GM23338 (cell line): ENCODE results near the gene PPP1R3G. TPM values are rescaled to one million over a fixed set of nuclear protein-coding genes. Genes with fewer than 3 reads are reported as not detected.

Source experiments
- ATAC-seq: fragments of 200-7000 bp; cut with Tn5 transposase; 3 replicates; pipeline ENCODE4 v1.9.1; 2020
- DNase-seq: peaks from one replicate; pipeline ENCODE4 v3.0.0-alpha.2; 2015; ENCODE audit warnings: low spot score
- H2AFZ ChIP-seq: fragments of 200-600 bp; sonication (generic); 2 replicates; pipeline ENCODE4 v1.8.0; 2016; ENCODE audit warnings: antibody characterized with exemption, mild to moderate bottlenecking, moderate library complexity
- H3F3A ChIP-seq: fragments of 200-600 bp; sonication (generic); replicated peaks from 2 replicates; pipeline ENCODE4 v1.8.0; 2017; ENCODE audit warnings: antibody characterized with exemption, mixed run types, low read depth
- H3K27ac ChIP-seq: fragments of 200-600 bp; sonication (generic); 2 replicates; pipeline ENCODE4 v1.6.1; 2016; ENCODE audit warnings: low read depth
- H3K27me3 ChIP-seq: fragments of 200-600 bp; sonication (generic); 2 replicates; pipeline ENCODE4 v1.8.0; 2016; ENCODE audit warnings: mild to moderate bottlenecking, mixed run types, moderate library complexity; ENCODE audit not compliant: insufficient read depth
- H3K36me3 ChIP-seq: fragments of 200-600 bp; sonication (generic); 2 replicates; pipeline ENCODE4 v1.8.0; 2016; ENCODE audit warnings: mild to moderate bottlenecking; ENCODE audit not compliant: insufficient read depth
- H3K4me1 ChIP-seq: fragments of 200-600 bp; sonication (generic); 2 replicates; pipeline ENCODE4 v1.8.0; 2016; ENCODE audit warnings: mild to moderate bottlenecking, moderate library complexity; ENCODE audit not compliant: insufficient read depth
- H3K4me2 ChIP-seq: fragments of 200-600 bp; sonication (generic); 2 replicates; pipeline ENCODE4 v1.7.1; 2017; ENCODE audit warnings: mixed run types
- H3K4me3 ChIP-seq: fragments of 200-600 bp; sonication (generic); 2 replicates; pipeline ENCODE4 v1.6.1; 2016; ENCODE audit warnings: mixed run types
- H3K79me2 ChIP-seq: fragments of 200-600 bp; sonication (generic); replicated peaks from 2 replicates; pipeline ENCODE4 v1.8.0; 2017; ENCODE audit warnings: mild to moderate bottlenecking; ENCODE audit not compliant: insufficient read depth
- H3K9me2 ChIP-seq: fragments of 200-600 bp; sonication (generic); 2 replicates; pipeline ENCODE4 v1.8.0; 2017; ENCODE audit not compliant: insufficient read depth
- H4K20me1 ChIP-seq: fragments of 200-600 bp; sonication (generic); replicated peaks from 2 replicates; pipeline ENCODE4 v1.8.0; 2017; ENCODE audit warnings: mild to moderate bottlenecking; ENCODE audit not compliant: insufficient read depth
- H3K27ac Mint-ChIP-seq: 2 replicates; pipeline ENCODE4 v1.8.0; 2020; ENCODE audit warnings: inconsistent platforms, mild to moderate bottlenecking, moderate library complexity, mixed read lengths
- H3K27me3 Mint-ChIP-seq: 3 replicates; pipeline ENCODE4 v1.8.0; 2022; ENCODE audit warnings: low read depth, mild to moderate bottlenecking, moderate library complexity, mixed read lengths, inconsistent platforms; ENCODE audit not compliant: insufficient read depth, poor library complexity
- H3K36me3 Mint-ChIP-seq: 3 replicates; pipeline ENCODE4 v1.8.0; 2021; ENCODE audit warnings: low read depth, mild to moderate bottlenecking, inconsistent platforms, moderate library complexity, mixed read lengths
- H3K4me1 Mint-ChIP-seq: 3 replicates; pipeline ENCODE4 v1.8.0; 2020; ENCODE audit warnings: mild to moderate bottlenecking, inconsistent platforms, mixed read lengths
- H3K4me3 Mint-ChIP-seq: 3 replicates; pipeline ENCODE4 v1.8.0; 2021; ENCODE audit warnings: moderate library complexity, mild to moderate bottlenecking, inconsistent platforms, mixed read lengths
- H3K9me3 Mint-ChIP-seq: 3 replicates; pipeline ENCODE4 v1.8.0; 2020; ENCODE audit warnings: moderate library complexity, mild to moderate bottlenecking, inconsistent platforms, mixed read lengths
- CREB1 ChIP-seq: fragments of 250-450 bp; sonication (Bioruptor Pico); IDR thresholded peaks from 2 replicates; pipeline ENCODE4 v1.5.0; 2020; ENCODE audit warnings: low read depth, mild to moderate bottlenecking, moderate library complexity
- EZH2 ChIP-seq: fragments of 200-600 bp; sonication (generic); IDR thresholded peaks from one replicate; pipeline ENCODE4 v1.8.0; 2017; ENCODE audit warnings: antibody characterized with exemption, mild to moderate bottlenecking, low read depth; ENCODE audit not compliant: unreplicated experiment
- EZH2phosphoT487 ChIP-seq: fragments of 200-600 bp; sonication (generic); IDR thresholded peaks from one replicate; pipeline ENCODE4 v1.8.1; 2018; ENCODE audit warnings: antibody characterized with exemption; ENCODE audit not compliant: unreplicated experiment
- JUNB ChIP-seq: IDR thresholded peaks from one replicate; pipeline ENCODE4 v1.6.1; 2016; ENCODE audit warnings: antibody characterized with exemption; ENCODE audit not compliant: unreplicated experiment
- NANOG ChIP-seq: IDR thresholded peaks from 2 replicates; pipeline ENCODE4 v1.6.1; 2016; ENCODE audit warnings: antibody characterized with exemption, borderline replicate concordance
- POLR2AphosphoS5 ChIP-seq: IDR thresholded peaks from 2 replicates; pipeline ENCODE4 v1.6.1; 2016; ENCODE audit warnings: antibody characterized with exemption, low read depth
- STAT1 ChIP-seq: IDR thresholded peaks from one replicate; pipeline ENCODE4 v1.6.1; 2016; ENCODE audit warnings: antibody characterized with exemption; ENCODE audit not compliant: unreplicated experiment
- ZNF114 ChIP-seq: fragments of 250-450 bp; sonication (Bioruptor Pico); IDR thresholded peaks from 2 replicates; pipeline ENCODE4 v1.5.0; 2020; ENCODE audit warnings: mild to moderate bottlenecking, moderate library complexity
- ZNF331 ChIP-seq: fragments of 250-450 bp; sonication (Bioruptor Pico); IDR thresholded peaks from 2 replicates; pipeline ENCODE4 v1.5.0; 2020; ENCODE audit warnings: low read depth, mild to moderate bottlenecking, moderate library complexity
- polyA plus RNA-seq: library from polyadenylated mRNA; unstranded; fragments of >200 nt; fragmentation: Nextera tagmentation; extraction: Ambion mirVana; gene quantifications from 2 replicates; pipeline ENCODE4 v1.2.1, GENCODE V29; 2016
- total RNA-seq: library from RNA; depleted of rRNA; stranded (reverse); fragments of >200 nt; shearing (Covaris generic); gene quantifications from 2 replicates; pipeline ENCODE4 v1.2.3, GENCODE V29; 2014
- TF ChIP-seq, protein P1 (sequence below): IDR thresholded peaks from one replicate; pipeline ENCODE4 v1.6.1; 2018; ENCODE audit warnings: antibody characterized with exemption; ENCODE audit not compliant: unreplicated experiment
- TF ChIP-seq, protein P2 (sequence below): fragments of 250-450 bp; sonication (Bioruptor Pico); IDR thresholded peaks from 2 replicates; pipeline ENCODE4 v1.5.0; 2020; ENCODE audit warnings: mild to moderate bottlenecking, moderate library complexity
- TF ChIP-seq, protein P3 (sequence below): IDR thresholded peaks from 2 replicates; pipeline ENCODE4 v1.6.1; 2016; ENCODE audit warnings: antibody characterized with exemption
- TF ChIP-seq, protein P4 (sequence below), 2 experiments: fragments of 200-600 bp in 1 of 2; sonication (generic) in 1 of 2; conservative IDR thresholded peaks; 2 replicates each; pipeline versions ENCODE4 v1.5.1 to v1.6.1; 2016 to 2017; ENCODE audit warnings: antibody characterized with exemption in 2 of 2, low read depth in 2 of 2, mild to moderate bottlenecking in 2 of 2, moderate library complexity in 1 of 2

Gene PPP1R3G
- total and polyA plus RNA-seq, 2 experiments from 2014 or later = 0.13 to 0.24 TPM

DNA sequence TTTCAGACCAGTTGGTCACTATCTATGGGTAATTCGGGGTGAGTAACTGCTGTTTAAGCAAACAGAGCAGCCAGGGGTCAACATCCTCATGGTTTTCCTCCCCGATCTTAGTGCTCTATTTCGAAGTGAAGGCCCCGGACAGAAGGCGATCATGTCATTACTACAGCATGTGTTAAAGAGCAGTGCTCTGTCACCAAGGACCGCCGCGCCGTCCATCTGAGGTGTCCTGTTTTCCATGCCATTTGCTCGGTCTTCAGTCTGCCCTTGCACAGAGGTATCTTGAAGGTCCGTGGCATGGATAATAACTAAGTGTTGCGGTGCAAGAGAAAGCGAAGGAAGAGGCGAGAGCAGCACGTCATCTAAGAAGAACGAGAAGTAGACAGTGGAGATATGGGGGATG lies 25.1 kb downstream of the PPP1R3G start:
- no peaks in the 10 kb centered on the region for H3K9me2 ChIP-seq
- H3K79me2 ChIP-seq = no peaks in the 10 kb centered on the region
- no peaks in the 10 kb centered on the region; the same call in 1 of the 3 replicates for H3K9me3 Mint-ChIP-seq
- H3K27me3 Mint-ChIP-seq = peaks cover 10% of the 10 kb centered on the region
- peaks cover 3% of the 10 kb centered on the region; the same call in 1 of the 3 replicates for H3K36me3 Mint-ChIP-seq
- no peaks in the 10 kb centered on the region for H3K27me3 ChIP-seq
- TF ChIP-seq, protein P1, sequence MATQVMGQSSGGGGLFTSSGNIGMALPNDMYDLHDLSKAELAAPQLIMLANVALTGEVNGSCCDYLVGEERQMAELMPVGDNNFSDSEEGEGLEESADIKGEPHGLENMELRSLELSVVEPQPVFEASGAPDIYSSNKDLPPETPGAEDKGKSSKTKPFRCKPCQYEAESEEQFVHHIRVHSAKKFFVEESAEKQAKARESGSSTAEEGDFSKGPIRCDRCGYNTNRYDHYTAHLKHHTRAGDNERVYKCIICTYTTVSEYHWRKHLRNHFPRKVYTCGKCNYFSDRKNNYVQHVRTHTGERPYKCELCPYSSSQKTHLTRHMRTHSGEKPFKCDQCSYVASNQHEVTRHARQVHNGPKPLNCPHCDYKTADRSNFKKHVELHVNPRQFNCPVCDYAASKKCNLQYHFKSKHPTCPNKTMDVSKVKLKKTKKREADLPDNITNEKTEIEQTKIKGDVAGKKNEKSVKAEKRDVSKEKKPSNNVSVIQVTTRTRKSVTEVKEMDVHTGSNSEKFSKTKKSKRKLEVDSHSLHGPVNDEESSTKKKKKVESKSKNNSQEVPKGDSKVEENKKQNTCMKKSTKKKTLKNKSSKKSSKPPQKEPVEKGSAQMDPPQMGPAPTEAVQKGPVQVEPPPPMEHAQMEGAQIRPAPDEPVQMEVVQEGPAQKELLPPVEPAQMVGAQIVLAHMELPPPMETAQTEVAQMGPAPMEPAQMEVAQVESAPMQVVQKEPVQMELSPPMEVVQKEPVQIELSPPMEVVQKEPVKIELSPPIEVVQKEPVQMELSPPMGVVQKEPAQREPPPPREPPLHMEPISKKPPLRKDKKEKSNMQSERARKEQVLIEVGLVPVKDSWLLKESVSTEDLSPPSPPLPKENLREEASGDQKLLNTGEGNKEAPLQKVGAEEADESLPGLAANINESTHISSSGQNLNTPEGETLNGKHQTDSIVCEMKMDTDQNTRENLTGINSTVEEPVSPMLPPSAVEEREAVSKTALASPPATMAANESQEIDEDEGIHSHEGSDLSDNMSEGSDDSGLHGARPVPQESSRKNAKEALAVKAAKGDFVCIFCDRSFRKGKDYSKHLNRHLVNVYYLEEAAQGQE = no peak
- TF ChIP-seq JUNB (no peak), ZNF331 (CRISPR knock-in tag) (no peak), STAT1 (no peak), EZH2phosphoT487 (no peak), CREB1 (CRISPR knock-in tag) (no peak), EZH2 (no peak), NANOG (no peak), POLR2AphosphoS5 (no peak), ZNF114 (CRISPR knock-in tag) (no peak)
- TF ChIP-seq, protein P2, sequence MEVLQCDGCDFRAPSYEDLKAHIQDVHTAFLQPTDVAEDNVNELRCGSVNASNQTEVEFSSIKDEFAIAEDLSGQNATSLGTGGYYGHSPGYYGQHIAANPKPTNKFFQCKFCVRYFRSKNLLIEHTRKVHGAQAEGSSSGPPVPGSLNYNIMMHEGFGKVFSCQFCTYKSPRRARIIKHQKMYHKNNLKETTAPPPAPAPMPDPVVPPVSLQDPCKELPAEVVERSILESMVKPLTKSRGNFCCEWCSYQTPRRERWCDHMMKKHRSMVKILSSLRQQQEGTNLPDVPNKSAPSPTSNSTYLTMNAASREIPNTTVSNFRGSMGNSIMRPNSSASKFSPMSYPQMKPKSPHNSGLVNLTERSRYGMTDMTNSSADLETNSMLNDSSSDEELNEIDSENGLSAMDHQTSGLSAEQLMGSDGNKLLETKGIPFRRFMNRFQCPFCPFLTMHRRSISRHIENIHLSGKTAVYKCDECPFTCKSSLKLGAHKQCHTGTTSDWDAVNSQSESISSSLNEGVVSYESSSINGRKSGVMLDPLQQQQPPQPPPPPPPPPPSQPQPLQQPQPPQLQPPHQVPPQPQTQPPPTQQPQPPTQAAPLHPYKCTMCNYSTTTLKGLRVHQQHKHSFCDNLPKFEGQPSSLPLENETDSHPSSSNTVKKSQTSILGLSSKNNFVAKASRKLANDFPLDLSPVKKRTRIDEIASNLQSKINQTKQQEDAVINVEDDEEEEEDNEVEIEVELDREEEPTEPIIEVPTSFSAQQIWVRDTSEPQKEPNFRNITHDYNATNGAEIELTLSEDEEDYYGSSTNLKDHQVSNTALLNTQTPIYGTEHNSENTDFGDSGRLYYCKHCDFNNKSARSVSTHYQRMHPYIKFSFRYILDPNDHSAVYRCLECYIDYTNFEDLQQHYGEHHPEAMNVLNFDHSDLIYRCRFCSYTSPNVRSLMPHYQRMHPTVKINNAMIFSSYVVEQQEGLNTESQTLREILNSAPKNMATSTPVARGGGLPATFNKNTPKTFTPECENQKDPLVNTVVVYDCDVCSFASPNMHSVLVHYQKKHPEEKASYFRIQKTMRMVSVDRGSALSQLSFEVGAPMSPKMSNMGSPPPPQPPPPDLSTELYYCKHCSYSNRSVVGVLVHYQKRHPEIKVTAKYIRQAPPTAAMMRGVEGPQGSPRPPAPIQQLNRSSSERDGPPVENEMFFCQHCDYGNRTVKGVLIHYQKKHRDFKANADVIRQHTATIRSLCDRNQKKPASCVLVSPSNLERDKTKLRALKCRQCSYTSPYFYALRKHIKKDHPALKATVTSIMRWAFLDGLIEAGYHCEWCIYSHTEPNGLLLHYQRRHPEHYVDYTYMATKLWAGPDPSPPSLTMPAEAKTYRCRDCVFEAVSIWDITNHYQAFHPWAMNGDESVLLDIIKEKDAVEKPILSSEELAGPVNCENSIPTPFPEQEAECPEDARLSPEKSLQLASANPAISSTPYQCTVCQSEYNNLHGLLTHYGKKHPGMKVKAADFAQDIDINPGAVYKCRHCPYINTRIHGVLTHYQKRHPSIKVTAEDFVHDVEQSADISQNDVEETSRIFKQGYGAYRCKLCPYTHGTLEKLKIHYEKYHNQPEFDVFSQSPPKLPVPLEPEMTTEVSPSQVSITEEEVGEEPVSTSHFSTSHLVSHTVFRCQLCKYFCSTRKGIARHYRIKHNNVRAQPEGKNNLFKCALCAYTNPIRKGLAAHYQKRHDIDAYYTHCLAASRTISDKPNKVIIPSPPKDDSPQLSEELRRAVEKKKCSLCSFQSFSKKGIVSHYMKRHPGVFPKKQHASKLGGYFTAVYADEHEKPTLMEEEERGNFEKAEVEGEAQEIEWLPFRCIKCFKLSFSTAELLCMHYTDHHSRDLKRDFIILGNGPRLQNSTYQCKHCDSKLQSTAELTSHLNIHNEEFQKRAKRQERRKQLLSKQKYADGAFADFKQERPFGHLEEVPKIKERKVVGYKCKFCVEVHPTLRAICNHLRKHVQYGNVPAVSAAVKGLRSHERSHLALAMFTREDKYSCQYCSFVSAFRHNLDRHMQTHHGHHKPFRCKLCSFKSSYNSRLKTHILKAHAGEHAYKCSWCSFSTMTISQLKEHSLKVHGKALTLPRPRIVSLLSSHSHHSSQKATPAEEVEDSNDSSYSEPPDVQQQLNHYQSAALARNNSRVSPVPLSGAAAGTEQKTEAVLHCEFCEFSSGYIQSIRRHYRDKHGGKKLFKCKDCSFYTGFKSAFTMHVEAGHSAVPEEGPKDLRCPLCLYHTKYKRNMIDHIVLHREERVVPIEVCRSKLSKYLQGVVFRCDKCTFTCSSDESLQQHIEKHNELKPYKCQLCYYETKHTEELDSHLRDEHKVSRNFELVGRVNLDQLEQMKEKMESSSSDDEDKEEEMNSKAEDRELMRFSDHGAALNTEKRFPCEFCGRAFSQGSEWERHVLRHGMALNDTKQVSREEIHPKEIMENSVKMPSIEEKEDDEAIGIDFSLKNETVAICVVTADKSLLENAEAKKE (CRISPR knock-in tag) = no peak
- TF ChIP-seq, protein P3, sequence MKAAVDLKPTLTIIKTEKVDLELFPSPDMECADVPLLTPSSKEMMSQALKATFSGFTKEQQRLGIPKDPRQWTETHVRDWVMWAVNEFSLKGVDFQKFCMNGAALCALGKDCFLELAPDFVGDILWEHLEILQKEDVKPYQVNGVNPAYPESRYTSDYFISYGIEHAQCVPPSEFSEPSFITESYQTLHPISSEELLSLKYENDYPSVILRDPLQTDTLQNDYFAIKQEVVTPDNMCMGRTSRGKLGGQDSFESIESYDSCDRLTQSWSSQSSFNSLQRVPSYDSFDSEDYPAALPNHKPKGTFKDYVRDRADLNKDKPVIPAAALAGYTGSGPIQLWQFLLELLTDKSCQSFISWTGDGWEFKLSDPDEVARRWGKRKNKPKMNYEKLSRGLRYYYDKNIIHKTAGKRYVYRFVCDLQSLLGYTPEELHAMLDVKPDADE = no peak
- TF ChIP-seq, protein P4, sequence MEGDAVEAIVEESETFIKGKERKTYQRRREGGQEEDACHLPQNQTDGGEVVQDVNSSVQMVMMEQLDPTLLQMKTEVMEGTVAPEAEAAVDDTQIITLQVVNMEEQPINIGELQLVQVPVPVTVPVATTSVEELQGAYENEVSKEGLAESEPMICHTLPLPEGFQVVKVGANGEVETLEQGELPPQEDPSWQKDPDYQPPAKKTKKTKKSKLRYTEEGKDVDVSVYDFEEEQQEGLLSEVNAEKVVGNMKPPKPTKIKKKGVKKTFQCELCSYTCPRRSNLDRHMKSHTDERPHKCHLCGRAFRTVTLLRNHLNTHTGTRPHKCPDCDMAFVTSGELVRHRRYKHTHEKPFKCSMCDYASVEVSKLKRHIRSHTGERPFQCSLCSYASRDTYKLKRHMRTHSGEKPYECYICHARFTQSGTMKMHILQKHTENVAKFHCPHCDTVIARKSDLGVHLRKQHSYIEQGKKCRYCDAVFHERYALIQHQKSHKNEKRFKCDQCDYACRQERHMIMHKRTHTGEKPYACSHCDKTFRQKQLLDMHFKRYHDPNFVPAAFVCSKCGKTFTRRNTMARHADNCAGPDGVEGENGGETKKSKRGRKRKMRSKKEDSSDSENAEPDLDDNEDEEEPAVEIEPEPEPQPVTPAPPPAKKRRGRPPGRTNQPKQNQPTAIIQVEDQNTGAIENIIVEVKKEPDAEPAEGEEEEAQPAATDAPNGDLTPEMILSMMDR (conservative IDR thresholded peaks at IDR 0.05; ENCODE audit: low read depth in 2 of 2) = no peak
- H3F3A ChIP-seq = no peaks in the 10 kb centered on the region
- no peak overlapping the region for H3K27ac ChIP-seq
- H2AFZ ChIP-seq = no peak overlapping the region
- peaks cover 6% of the 10 kb centered on the region; the same call in 1 of the 2 replicates for H3K4me1 ChIP-seq
- H3K4me1 Mint-ChIP-seq = peaks cover 16% of the 10 kb centered on the region
- no peak overlapping the region for H3K4me3 Mint-ChIP-seq
- no peak for ATAC-seq
- no peak overlapping the region for H3K4me3 ChIP-seq
- H3K36me3 ChIP-seq = no peaks in the 10 kb centered on the region
- no peak overlapping the region for H3K4me2 ChIP-seq
- H4K20me1 ChIP-seq = no peaks in the 10 kb centered on the region
- no peak overlapping the region for H3K27ac Mint-ChIP-seq
- no peak for DNase-seq
